Fibroblast of skin of right biceps (primary cell): ENCODE results near the gene STPG1.
A peak's percentile ranks its signal among the peaks of the same experiment; 100 is the strongest.

Source experiments
- DNase-seq: peaks from one replicate; pipeline ENCODE4 v3.0.0-alpha.2; 2013

STPG1 gene

GRCh38 chr1:24315391-24315790 is 98.2 kb downstream of the STPG1 start:
- no peak for DNase-seq

- DNase-seq: no peak
Measured at GRCh38 chr1:24311741-24312140, 101.8 kb downstream of the STPG1 start.

- no peak for DNase-seq
Measured at GRCh38 chr1:24311234-24311633, 102.3 kb downstream of the STPG1 start.

GRCh38 chr1:24309762-24310485 is 103.7 kb downstream of the STPG1 start:
- peak; percentile 28 for DNase-seq

GRCh38 chr1:24308365-24309015 is 105.1 kb downstream of the STPG1 start:
- DNase-seq: peak; percentile 32
